Aorta (tissue), 5 donors: Measurements from ENCODE around the gene TEAD1. TPM values are rescaled to one million over a fixed set of nuclear protein-coding genes. Genes with fewer than 3 reads are reported as not detected.

Experiments
- ATAC-seq: fragments of 200-7000 bp; cut with Tn5 transposase; one replicate; pipeline ENCODE4 v1.9.1; 2022; ENCODE audit warnings: moderate library complexity; ENCODE audit not compliant: low FRiP score
- DNase-seq, 2 donors: peaks; one replicate each; pipeline ENCODE4 v3.0.0-alpha.2; 2020
- H3K27ac ChIP-seq, 2 donors: one replicate each; pipeline ENCODE4 v1.5.1; 2013; ENCODE audit warnings: low read length in 2 of 2, mild to moderate bottlenecking in 2 of 2, moderate library complexity in 2 of 2, control low read depth in 1 of 2, inconsistent platforms in 1 of 2, low read depth in 1 of 2
- H3K27me3 ChIP-seq, 2 donors: one replicate each; pipeline ENCODE4 v1.6.1; 2013; ENCODE audit warnings: control low read depth in 1 of 2, low read length in 1 of 2, mild to moderate bottlenecking in 1 of 2, moderate library complexity in 1 of 2; ENCODE audit not compliant: insufficient read depth in 2 of 2, control insufficient read depth in 1 of 2
- H3K36me3 ChIP-seq, 2 donors: one replicate each; pipeline ENCODE4 v1.6.1; 2013; ENCODE audit warnings: control low read depth in 1 of 2, low read length in 1 of 2, mild to moderate bottlenecking in 1 of 2; ENCODE audit not compliant: insufficient read depth in 2 of 2, control insufficient read depth in 1 of 2
- H3K4me1 ChIP-seq, 2 donors: one replicate each; pipeline ENCODE4 v1.6.1; 2013; ENCODE audit warnings: low read length in 2 of 2, control low read depth in 1 of 2, mild to moderate bottlenecking in 1 of 2, moderate library complexity in 1 of 2; ENCODE audit not compliant: insufficient read depth in 2 of 2, control insufficient read depth in 1 of 2
- H3K4me3 ChIP-seq, 2 donors: one replicate each; pipeline ENCODE4 v1.5.1; 2013; ENCODE audit warnings: low read length in 2 of 2, control low read depth in 1 of 2, mild to moderate bottlenecking in 1 of 2
- H3K9me3 ChIP-seq: one replicate; pipeline ENCODE4 v1.6.1; 2013; ENCODE audit warnings: mild to moderate bottlenecking, low read length; ENCODE audit not compliant: control insufficient read depth
- WGBS, 2 donors: extraction: QIAGEN DNeasy Blood & Tissue Kit; methylation state at CpG; one replicate each; pipeline ENCODE4 v1.1.7; 2013; 5-methylcytosine and 5-hydroxymethylcytosine counted together
- intact Hi-C, 2 donors: fragments of 100-400 bp; cut with DNase I; formaldehyde crosslinking; loops; one replicate each; pipeline versions ENCODE4 v1.14.2 to v1.15.0; 2022
- polyA plus RNA-seq, 2 donors: library from polyadenylated mRNA; stranded (reverse); fragments of 200-250 nt; gene quantifications; one replicate each; pipeline ENCODE4 v1.2.3, GENCODE V29; 2013
- total RNA-seq, 2 donors: library from RNA; stranded (reverse); fragmentation: NEBNext Ultra II Directional; extraction: Animal tissue kit (Norgen Biotek cat#: 25700); gene quantifications; one replicate each; pipeline ENCODE4 v1.2.1, GENCODE V29; 2021
- donor health status: healthy with polysubstance abuse.
- donor health status: Bipolar disorder and iron deficiency.
- donor health status: DM: no; HTN: no; CAD: no.
- donor health status: DM: no; HTN: no; CAD: no.
- donor health status: DM: yes; HTN: yes; CAD: no.

TEAD1 gene
- total and polyA plus RNA-seq, 4 donors, result 10.8 to 64.9 (median 34.3) TPM

DNA sequence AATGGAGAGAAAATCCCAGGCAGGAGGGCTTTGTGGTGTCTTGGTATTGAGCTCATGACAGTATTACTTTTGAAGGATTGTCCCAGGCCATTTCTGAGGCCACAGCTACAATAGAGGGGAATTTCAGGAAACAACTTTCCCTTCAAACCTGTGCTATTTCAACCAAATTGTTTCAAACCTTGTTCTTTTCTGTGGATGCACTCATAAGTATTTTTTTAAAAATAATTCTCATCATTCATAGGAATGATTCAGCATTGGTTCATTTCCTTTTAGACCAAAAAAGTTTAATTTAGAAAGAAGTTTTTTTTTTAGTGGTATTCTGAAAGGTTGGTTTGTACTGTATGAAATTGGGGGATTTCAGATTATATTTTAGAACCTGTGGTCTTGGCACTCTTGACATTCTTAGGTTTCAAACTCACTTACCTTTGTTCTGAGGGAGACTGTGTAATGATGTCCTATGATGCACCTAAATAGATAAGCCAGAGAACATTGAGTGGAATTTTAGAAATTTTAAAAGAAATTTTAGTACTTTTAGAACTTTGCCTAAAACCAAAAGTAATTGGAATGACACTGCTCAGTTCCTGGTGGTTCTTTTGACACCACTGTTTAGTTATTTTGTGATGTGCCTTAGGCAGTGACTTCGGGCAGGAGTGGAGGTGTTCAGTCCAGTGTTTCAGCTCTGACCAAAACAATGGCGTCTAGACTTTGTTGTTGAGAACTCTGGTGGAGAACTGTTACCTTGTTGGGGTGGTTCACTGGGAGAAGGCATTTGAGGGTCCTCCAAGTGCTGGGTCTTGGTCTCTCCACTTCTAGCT is 12.2 kb downstream of the TEAD1 start:
- H3K9me3 ChIP-seq, result no peaks in the 10 kb centered on the region
- no peak overlapping the region for H3K4me3 ChIP-seq
- peaks cover 7 to 8% of the 10 kb centered on the region in 2 donors for H3K4me1 ChIP-seq
- H3K27ac ChIP-seq, result peak overlapping the region; percentile 57 to 67
- ATAC-seq, result no peak
- DNase-seq, result no peak
- no peaks in the 10 kb centered on the region for H3K27me3 ChIP-seq
- no peaks in the 10 kb centered on the region for H3K36me3 ChIP-seq
- intact Hi-C loops, result no loop called here
- whole genome bisulfite sequencing, 2 donors, result 82 to 88% methylated on average over 2 of the region's 2 CpGs

DNA sequence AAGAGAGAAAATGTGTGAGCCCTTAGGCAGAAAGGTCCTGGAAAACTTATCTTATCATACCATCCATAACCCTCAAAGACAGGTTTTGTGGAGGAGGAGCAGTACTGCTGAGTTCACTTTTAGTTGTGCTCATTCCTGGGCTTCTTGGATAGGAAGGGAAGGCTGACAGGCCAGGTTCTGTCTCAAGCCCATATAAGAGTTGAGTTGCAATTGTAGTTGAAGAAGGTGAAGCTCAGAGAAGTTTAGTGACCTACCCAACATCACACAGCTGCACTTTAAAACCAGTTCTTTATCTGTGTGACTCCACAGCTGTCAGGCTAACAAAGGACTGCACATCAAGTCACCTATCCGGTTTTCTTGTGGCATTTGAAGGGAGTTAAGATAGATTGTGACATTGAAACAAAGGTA is 13.0 kb downstream of the TEAD1 start:
- Histone ChIP-seq H3K4me1 (peaks cover 7 to 11% of the 10 kb centered on the region in 2 donors), H3K9me3 (no peaks in the 10 kb centered on the region), H3K36me3 (no peaks in the 10 kb centered on the region), H3K4me3 (no peak overlapping the region), H3K27me3 (no peaks in the 10 kb centered on the region), H3K27ac (peak overlapping the region; percentile 8 to 39)
- intact Hi-C loops, result no loop called here
- ATAC-seq, result no peak
- DNase-seq, result no peak
- 84 to 93% methylated on average over 1 of the region's 1 CpG for WGBS, 2 donors

DNA sequence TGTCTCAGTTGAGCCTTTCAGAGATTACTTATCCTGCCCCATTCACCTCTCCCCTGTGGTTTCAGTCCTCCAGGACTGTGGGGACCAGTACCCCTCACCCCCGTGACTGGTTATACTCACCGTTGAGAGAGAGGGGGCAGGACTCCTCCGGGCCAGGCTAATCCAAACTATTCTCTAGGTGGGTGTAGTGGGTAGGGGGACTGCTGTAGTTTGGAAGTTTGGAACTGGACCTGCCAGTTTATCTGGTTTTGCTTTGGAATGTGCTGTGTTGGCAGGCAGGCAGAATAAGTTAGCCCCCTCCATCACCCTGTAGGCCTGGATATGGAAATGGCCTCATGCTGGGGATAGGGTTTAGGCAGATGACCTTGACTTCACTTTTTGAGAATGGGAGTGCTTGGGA is 13.5 kb downstream of the TEAD1 start:
- Histone ChIP-seq H3K4me3 (no peak overlapping the region), H3K36me3 (no peaks in the 10 kb centered on the region), H3K9me3 (no peaks in the 10 kb centered on the region), H3K27me3 (no peaks in the 10 kb centered on the region), H3K4me1 (peaks cover 9 to 13% of the 10 kb centered on the region in 2 donors), H3K27ac (peak overlapping the region in 1 of 2 donors; percentile 40)
- no peak for DNase-seq
- intact Hi-C loops, result no loop called here
- no peak for ATAC-seq
- 52 to 54% methylated on average over 3 of the region's 3 CpGs for WGBS, 2 donors

DNA sequence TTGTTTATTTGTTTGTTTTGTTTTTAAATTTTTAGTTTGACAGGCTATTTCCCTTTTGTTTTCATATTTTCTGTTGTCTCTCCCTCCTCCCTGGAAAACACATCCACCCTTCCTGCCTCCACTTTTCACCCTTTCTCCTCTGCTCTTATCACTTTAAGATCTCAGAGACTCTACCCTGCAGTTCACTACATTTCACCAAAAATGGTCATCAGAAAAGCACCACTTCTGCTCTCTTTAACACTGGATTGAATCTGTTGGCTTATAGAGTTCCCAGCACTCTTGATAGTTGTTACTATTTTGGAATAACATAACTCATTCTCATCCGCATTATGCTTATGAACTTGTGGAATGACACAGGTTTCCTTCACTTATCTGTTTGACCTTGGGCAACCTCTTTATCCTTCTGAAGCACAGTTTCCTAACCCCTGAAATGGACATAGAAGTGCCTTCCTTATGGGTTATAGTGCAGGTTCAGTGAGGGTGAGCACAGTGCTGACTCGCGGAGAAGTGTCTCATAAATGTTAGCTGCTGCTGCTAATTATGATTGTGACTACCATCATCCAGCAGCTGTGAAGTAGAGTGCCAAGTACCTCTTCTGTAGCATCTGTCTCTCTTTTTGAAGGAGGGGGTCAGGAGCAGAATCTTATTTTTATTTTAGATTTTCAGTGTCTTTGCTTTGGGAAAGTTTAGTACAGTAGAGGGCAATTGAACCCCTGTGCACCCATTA is 15.0 kb downstream of the TEAD1 start:
- ATAC-seq (no peak), DNase-seq (no peak)
- Histone ChIP-seq H3K36me3 (no peaks in the 10 kb centered on the region), H3K9me3 (no peaks in the 10 kb centered on the region), H3K27ac (no peak overlapping the region), H3K4me3 (no peak overlapping the region), H3K4me1 (peaks cover 9 to 18% of the 10 kb centered on the region in 2 donors), H3K27me3 (no peaks in the 10 kb centered on the region)
- intact Hi-C loops, result no loop called here
- WGBS, 2 donors, result 50 to 53% methylated on average over 3 of the region's 3 CpGs

DNA sequence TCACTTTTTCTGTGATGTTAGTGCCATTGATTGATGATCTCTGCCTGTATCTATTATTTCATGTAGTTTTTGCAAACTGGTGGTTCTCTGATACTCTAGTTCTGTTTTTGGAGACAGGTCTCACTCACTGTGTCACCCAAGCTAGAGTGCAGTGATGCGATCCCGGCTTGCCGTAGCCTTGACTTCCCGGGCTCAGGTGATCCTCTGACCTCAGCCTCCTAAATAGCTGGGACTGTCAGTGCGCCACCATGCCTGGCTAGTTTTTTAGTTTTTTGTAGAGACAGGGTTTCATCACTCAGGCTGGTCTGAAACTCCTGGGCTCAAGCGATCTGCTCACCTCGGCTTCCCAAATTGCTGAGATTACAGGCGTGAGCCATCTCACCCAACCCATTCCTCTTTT is 16.4 kb downstream of the TEAD1 start:
- no peak for DNase-seq
- 97 to 98% methylated on average over 8 of the region's 8 CpGs for WGBS, 2 donors
- intact Hi-C loops, result loop anchor here in 1 of 2 donors (10.0 kb wide), 1 partner anchor 74 kb away; no protein-coding TSS in a partner anchor
- peaks cover 7 to 18% of the 10 kb centered on the region in 2 donors for H3K4me1 ChIP-seq
- H3K27me3 ChIP-seq, result no peaks in the 10 kb centered on the region
- no peak overlapping the region for H3K27ac ChIP-seq
- H3K9me3 ChIP-seq, result no peaks in the 10 kb centered on the region
- H3K4me3 ChIP-seq, result no peak overlapping the region
- H3K36me3 ChIP-seq, result no peaks in the 10 kb centered on the region
- no peak for ATAC-seq

DNA sequence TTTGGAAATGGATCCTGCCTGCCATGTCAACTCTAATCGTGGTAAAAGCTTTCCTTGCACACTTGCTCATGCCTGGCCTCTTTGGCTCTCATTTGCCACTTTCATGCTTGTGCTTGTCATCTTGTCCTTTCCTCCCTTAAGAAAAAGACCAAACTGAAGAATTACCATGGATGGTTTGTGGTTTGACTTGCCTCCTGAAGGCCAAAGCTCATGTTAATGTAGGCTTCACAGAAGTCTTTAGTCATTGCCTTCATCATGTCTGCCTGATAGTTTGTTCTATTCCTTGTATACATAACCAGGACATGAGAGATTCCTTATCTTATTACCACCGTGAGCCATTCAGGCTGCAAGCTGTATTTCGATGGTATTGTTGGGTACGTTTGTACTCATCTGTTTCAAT is 17.3 kb downstream of the TEAD1 start:
- 67 to 72% methylated on average over 4 of the region's 4 CpGs for WGBS, 2 donors
- no peaks in the 10 kb centered on the region for H3K9me3 ChIP-seq
- H3K4me1 ChIP-seq, result peaks cover 7 to 18% of the 10 kb centered on the region in 2 donors
- H3K27me3 ChIP-seq, result no peaks in the 10 kb centered on the region
- peak overlapping the region in 1 of 2 donors; percentile 87 for H3K27ac ChIP-seq
- intact Hi-C loops, result loop anchor here in 1 of 2 donors (10.0 kb wide), 1 partner anchor 73 kb away; no protein-coding TSS in a partner anchor
- no peaks in the 10 kb centered on the region for H3K36me3 ChIP-seq
- no peak for DNase-seq
- no peak for ATAC-seq
- H3K4me3 ChIP-seq, result no peak overlapping the region

DNA sequence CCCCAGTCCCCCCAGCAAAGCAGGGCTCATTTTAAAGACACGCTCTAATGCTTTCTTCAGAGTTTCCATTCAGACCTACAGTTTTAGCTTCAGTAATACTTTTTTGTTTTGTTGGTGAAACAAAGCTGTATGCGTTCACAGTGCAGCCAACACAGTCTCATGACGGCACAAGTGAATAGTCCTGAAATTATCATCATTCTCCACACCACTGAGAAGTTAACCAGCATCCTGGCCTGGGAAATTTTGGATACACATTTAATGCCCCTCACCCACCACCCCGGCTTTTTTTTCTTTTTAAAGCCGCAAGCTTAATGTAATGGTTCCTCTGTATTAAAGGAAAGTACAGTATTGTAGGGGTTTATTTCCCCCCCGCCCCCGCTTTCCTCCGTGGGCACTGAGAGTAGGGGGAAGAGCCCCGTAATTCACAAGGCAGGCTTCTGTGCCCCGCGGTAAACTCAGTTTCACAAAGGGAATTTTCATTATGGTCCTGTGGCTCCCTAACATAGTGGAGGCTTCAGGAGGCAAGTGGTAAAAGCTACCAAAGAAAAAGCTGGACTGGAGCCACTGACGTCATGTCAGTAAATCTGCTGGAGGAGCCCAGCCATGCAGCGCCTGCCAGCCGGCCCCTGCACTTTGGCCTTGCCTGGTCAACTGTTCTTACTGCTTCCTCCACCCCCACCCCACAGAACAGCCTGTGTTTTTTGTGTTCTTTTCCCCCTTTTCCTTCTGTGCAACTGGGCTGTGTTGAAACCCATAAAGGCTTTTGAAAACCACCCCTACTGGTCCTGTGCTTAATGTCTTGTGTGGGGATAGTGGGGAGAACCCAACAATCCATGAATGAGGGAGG is 18.2 kb downstream of the TEAD1 start:
- intact Hi-C loops, result loop anchor here in 1 of 2 donors (2.0 to 10.0 kb wide), 2 partner anchors 18 to 72 kb away; partner anchors contain the start of gene TEAD1
- 19 to 20% methylated on average over 14 of the region's 14 CpGs for WGBS, 2 donors
- peaks cover 7 to 18% of the 10 kb centered on the region in 2 donors for H3K4me1 ChIP-seq

DNA sequence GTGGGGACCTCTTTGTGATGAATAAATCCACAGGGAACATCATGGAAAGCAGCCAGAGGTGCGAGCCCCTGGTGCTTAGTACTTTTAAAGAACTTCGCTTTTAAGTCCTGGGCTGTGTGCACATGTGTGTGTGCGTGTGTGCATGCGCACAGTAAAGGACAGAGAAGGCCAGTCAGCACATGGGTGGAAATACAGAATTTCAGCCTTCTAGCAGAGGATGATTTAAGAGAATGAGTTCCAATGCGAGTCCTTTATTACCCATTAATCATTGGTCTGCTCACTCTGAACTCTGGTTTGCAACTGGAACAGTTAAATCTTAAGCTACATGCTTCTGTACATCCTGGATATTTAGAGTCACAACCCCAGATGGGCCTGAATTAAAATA is 18.9 kb downstream of the TEAD1 start:
- WGBS, 2 donors, result 54 to 55% methylated on average over 5 of the region's 5 CpGs
- H3K36me3 ChIP-seq, result peaks cover 0 to 1% of the 10 kb centered on the region in 2 donors
- ATAC-seq, result peak; percentile 45
- H3K4me1 ChIP-seq, result peaks cover 3 to 16% of the 10 kb centered on the region in 2 donors
- DNase-seq, result no peak
- H3K4me3 ChIP-seq, result no peak overlapping the region
- no peaks in the 10 kb centered on the region for H3K27me3 ChIP-seq
- no peaks in the 10 kb centered on the region for H3K9me3 ChIP-seq
- H3K27ac ChIP-seq, result peak overlapping the region; percentile 87 to 98
- intact Hi-C loops, result loop anchor here in 1 of 2 donors (2.0 to 10.0 kb wide), 2 partner anchors 18 to 72 kb away; partner anchors contain the start of gene TEAD1

More for the DNA sequence above, 18.2 kb downstream of the TEAD1 start:
- ATAC-seq, result peak; percentile 92
- H3K27me3 ChIP-seq, result no peaks in the 10 kb centered on the region
- H3K27ac ChIP-seq, result peak overlapping the region; percentile 87 to 98
- H3K9me3 ChIP-seq, result no peaks in the 10 kb centered on the region
- no peak overlapping the region for H3K4me3 ChIP-seq
- H3K36me3 ChIP-seq, result peaks cover 0 to 1% of the 10 kb centered on the region in 2 donors
- DNase-seq, result peak; percentile 91 to 92
